K562 (cell line): Measurements from ENCODE around the gene AGK. TPM values are rescaled to one million over a fixed set of nuclear protein-coding genes. Genes with fewer than 3 reads are reported as not detected.

Experiments
- HMBOX1 ChIP-seq: sonication (generic); IDR thresholded peaks from 2 replicates; pipeline ENCODE4 v1.6.1; 2016
- MXD1 ChIP-seq: fragments of 250-450 bp; sonication (Bioruptor Pico); IDR thresholded peaks from 2 replicates; pipeline ENCODE4 v1.8.0; 2021; ENCODE audit warnings: borderline replicate concordance, mild to moderate bottlenecking, moderate library complexity; ENCODE audit not compliant: poor library complexity, severe bottlenecking
- NCOA6 ChIP-seq: fragments of 450-650 bp; IDR thresholded peaks from 2 replicates; pipeline ENCODE4 v1.6.1; 2017; ENCODE audit warnings: mild to moderate bottlenecking
- PREB ChIP-seq: sonication (generic); formaldehyde crosslinking; IDR thresholded peaks from 2 replicates; pipeline ENCODE4 v1.8.1; 2023; ENCODE audit warnings: mild to moderate bottlenecking, missing genetic modification reagents
- THRA ChIP-seq: fragments of 450-650 bp; IDR thresholded peaks from 2 replicates; pipeline ENCODE4 v1.6.1; 2017; ENCODE audit warnings: mild to moderate bottlenecking, moderate library complexity
- U2AF2 ChIP-seq: fragments of 200-400 bp; formaldehyde crosslinking; optimal IDR thresholded peaks from 2 replicates; pipeline ENCODE3; 2017; ENCODE audit warnings: low read depth, mild to moderate bottlenecking, low read length
- USF1 ChIP-seq: sonication (generic); formaldehyde crosslinking; IDR thresholded peaks from 2 replicates; pipeline ENCODE4 v1.9.0; 2022; ENCODE audit warnings: mild to moderate bottlenecking, missing genetic modification reagents
- ZBTB49 ChIP-seq: sonication (generic); formaldehyde crosslinking; IDR thresholded peaks from 2 replicates; pipeline ENCODE4 v1.8.0; 2022; ENCODE audit warnings: missing genetic modification reagents, mild to moderate bottlenecking, borderline replicate concordance
- ZNF134 ChIP-seq: fragments of 250-450 bp; sonication (Bioruptor Pico); conservative IDR thresholded peaks from 2 replicates; pipeline ENCODE4 v1.4.0; 2020
- ZNF589 ChIP-seq: fragments of 200-800 bp; sonication (Bioruptor generic); IDR thresholded peaks from 2 replicates; pipeline ENCODE4 v1.6.1; 2016; ENCODE audit warnings: low read depth, missing genetic modification characterization, missing compliant biosample characterization
- ZNF592 ChIP-seq: fragments of 450-650 bp; IDR thresholded peaks from 2 replicates; pipeline ENCODE4 v1.6.1; 2017; ENCODE audit warnings: antibody characterized with exemption, mild to moderate bottlenecking
- ZNF764 ChIP-seq: fragments of 250-450 bp; sonication (Bioruptor Pico); IDR thresholded peaks from 2 replicates; pipeline ENCODE4 v1.4.0; 2020; ENCODE audit warnings: low read depth, mild to moderate bottlenecking, moderate library complexity
- polyA plus RNA-seq, 8 experiments: library from polyadenylated mRNA; depleted of rRNA in 4 of 8; stranded (reverse) in 5 of 8; unstranded in 3 of 8; fragments of >200 nt; fragmentation: Nextera tagmentation in 2 of 8; fragmentation: Illumina TruSeq in 1 of 8; extraction: Ambion mirVana in 2 of 8; extraction: Trizol in 1 of 8; gene quantifications; 2 replicates each; pipeline versions ENCODE4 v1.2.1 to v1.2.3, GENCODE V29; 2011 to 2014; ENCODE audit warnings: inconsistent platforms in 1 of 8, missing spikeins in 1 of 8
- total RNA-seq, 7 experiments: library from RNA; depleted of rRNA in 6 of 7; stranded (reverse); fragments of >200 nt in 6 of 7; fragmentation: Illumina TruSeq in 2 of 7; extraction: Trizol in 2 of 7; gene quantifications; 2 replicates each; pipeline versions ENCODE4 v1.2.1 to v1.2.3, GENCODE V29; 2011 to 2021; ENCODE audit warnings: low replicate concordance in 1 of 7

The AGK gene
- total and polyA plus RNA-seq, 9 of the 15 experiments (the other 6 are each of a cell fraction or from before 2014, with no cell fraction given) = 50.7 to 128 (median 71.8) TPM

- no peak for TF ChIP-seq ZBTB49 (CRISPR knock-in tag)
- no peak for TF ChIP-seq NCOA6
- no peak; the same call in 1 of the 2 replicates for TF ChIP-seq HMBOX1
- TF ChIP-seq ZNF134 = no peak
- peak; percentile 52; the same call in 1 of the 2 replicates for TF ChIP-seq ZNF592
- TF ChIP-seq USF1 (CRISPR knock-in tag) = peak; percentile 22; the same call in 1 of the 2 replicates
- no peak for TF ChIP-seq THRA
- no peak for TF ChIP-seq ZNF764
- TF ChIP-seq U2AF2 = no peak
- TF ChIP-seq PREB = no peak
- no peak for TF ChIP-seq MXD1 (CRISPR knock-in tag)
- TF ChIP-seq ZNF589 (CRISPR knock-in tag) = peak; percentile 82
These were observed at the start of gene AGK (continued) for GRCh38 chr7:141551094-141551781.
